Cardiac muscle cell (in vitro differentiated cells and primary cell): ENCODE data around the gene KIF2C. TPM values are rescaled to one million over a fixed set of nuclear protein-coding genes. Genes with fewer than 3 reads are reported as not detected.

Source experiments
- DNase-seq, 2 donors: peaks; one replicate each; pipeline versions ENCODE4 v3.0.0 to v3.0.0-alpha.2; 2010 to 2017; ENCODE audit warnings: low read depth in 1 of 2, low spot score in 1 of 2
- H3K27ac ChIP-seq: fragments of 200-600 bp; sonication (generic); 2 replicates; pipeline ENCODE4 v1.5.1; 2016
- H3K27me3 ChIP-seq: fragments of 200-600 bp; sonication (generic); 2 replicates; pipeline ENCODE4 v1.6.0; 2016; ENCODE audit warnings: control low read depth
- H3K36me3 ChIP-seq: fragments of 200-600 bp; sonication (generic); 2 replicates; pipeline ENCODE4 v1.5.1; 2016; ENCODE audit warnings: control low read depth
- H3K4me1 ChIP-seq: fragments of 200-600 bp; sonication (generic); 2 replicates; pipeline ENCODE4 v1.8.1; 2017; ENCODE audit warnings: low read depth, mild to moderate bottlenecking, mixed run types
- H3K4me3 ChIP-seq: fragments of 200-600 bp; sonication (generic); 2 replicates; pipeline ENCODE4 v1.5.1; 2016; ENCODE audit warnings: mild to moderate bottlenecking
- H3K9me3 ChIP-seq: fragments of 200-600 bp; sonication (generic); 2 replicates; pipeline ENCODE4 v1.5.1; 2017; ENCODE audit warnings: low read depth, mild to moderate bottlenecking, control low read depth
- CTCF ChIP-seq: IDR thresholded peaks from 2 replicates; pipeline ENCODE4 v1.5.1; 2012; ENCODE audit warnings: low read depth, mild to moderate bottlenecking, low read length
- polyA plus RNA-seq: library from polyadenylated mRNA; unstranded; fragments of >200 nt; fragmentation: Nextera tagmentation; extraction: Ambion mirVana; gene quantifications from 2 replicates; pipeline ENCODE4 v1.2.1, GENCODE V29; 2016
- total RNA-seq: library from RNA; depleted of rRNA; stranded (reverse); fragments of >200 nt; gene quantifications from 2 replicates; pipeline ENCODE4 v1.2.3, GENCODE V29; 2016

The KIF2C gene
- total and polyA plus RNA-seq, 2 experiments from 2014 or later, result 10.0 to 80.8 TPM

- H3K4me3 ChIP-seq, result no peak overlapping the region
- H3K27me3 ChIP-seq, result no peaks in the 10 kb centered on the region
- H3K4me1 ChIP-seq, result no peaks in the 10 kb centered on the region
- no peak for TF ChIP-seq CTCF
- no peaks in the 10 kb centered on the region for H3K9me3 ChIP-seq
- H3K27ac ChIP-seq, result no peak overlapping the region
- H3K36me3 ChIP-seq, result no peaks in the 10 kb centered on the region
- no peak for DNase-seq
These were observed 20.3 kb upstream of the KIF2C start for GRCh38 chr1:44719318-44719717.

- H3K36me3 ChIP-seq, result no peaks in the 10 kb centered on the region
- H3K27me3 ChIP-seq, result no peaks in the 10 kb centered on the region
- no peak for DNase-seq
- TF ChIP-seq CTCF, result no peak
- no peaks in the 10 kb centered on the region for H3K4me1 ChIP-seq
- H3K4me3 ChIP-seq, result no peak overlapping the region
- H3K27ac ChIP-seq, result no peak overlapping the region
- H3K9me3 ChIP-seq, result no peaks in the 10 kb centered on the region
These were observed 19.4 kb upstream of the KIF2C start for GRCh38 chr1:44720281-44720680.

- H3K4me3 ChIP-seq, result no peak overlapping the region
- peak overlapping the region; percentile 92 for H3K27ac ChIP-seq
- H3K9me3 ChIP-seq, result no peaks in the 10 kb centered on the region
- DNase-seq, result peak; percentile 81 to 96
- H3K27me3 ChIP-seq, result no peaks in the 10 kb centered on the region
- H3K36me3 ChIP-seq, result no peaks in the 10 kb centered on the region
- no peak for TF ChIP-seq CTCF
- no peaks in the 10 kb centered on the region for H3K4me1 ChIP-seq
These were observed 17.9 kb upstream of the KIF2C start for GRCh38 chr1:44721485-44722361.

GRCh38 chr1:44723064-44723463, 16.6 kb upstream of the KIF2C start:
- Histone ChIP-seq H3K36me3 (no peaks in the 10 kb centered on the region), H3K4me1 (no peaks in the 10 kb centered on the region), H3K9me3 (no peaks in the 10 kb centered on the region), H3K27me3 (no peaks in the 10 kb centered on the region), H3K4me3 (no peak overlapping the region), H3K27ac (no peak overlapping the region)
- no peak for TF ChIP-seq CTCF
- no peak for DNase-seq

- Histone ChIP-seq H3K27me3 (no peaks in the 10 kb centered on the region), H3K4me1 (no peaks in the 10 kb centered on the region), H3K36me3 (no peaks in the 10 kb centered on the region), H3K27ac (no peak overlapping the region), H3K4me3 (no peak overlapping the region), H3K9me3 (no peaks in the 10 kb centered on the region)
- DNase-seq, result no peak
- no peak for TF ChIP-seq CTCF
These were observed 15.9 kb upstream of the KIF2C start for GRCh38 chr1:44723496-44724295.
